ENCODE measurements around the gene NDUFS1. TPM values are rescaled to one million over a fixed set of nuclear protein-coding genes. Genes with fewer than 3 reads are reported as not detected.

The NDUFS1 gene
- total RNA-seq, 1 experiment from 2014 or later: 102 TPM

- Histone ChIP-seq H2BK15ac (ENCODE audit: low read depth, low read length) (no peak within 1 kb of the TSS), H3K27ac (ENCODE audit: insufficient read length, low read depth, low read length) (peak within 1 kb of the TSS; percentile 98), H3K9me3 (ENCODE audit: control insufficient read depth, low read depth, low read length) (no peaks in the 10 kb centered on the region), H2BK20ac (ENCODE audit: low read depth, low read length, poor library complexity, severe bottlenecking) (no peak within 1 kb of the TSS), H3K4ac (ENCODE audit: low read depth, low read length) (no peak within 1 kb of the TSS), H3K14ac (ENCODE audit: insufficient read depth, low read length) (peak within 1 kb of the TSS; percentile 81), H2BK12ac (ENCODE audit: insufficient read length, low read depth, low read length) (no peak within 1 kb of the TSS), H2AFZ (ENCODE audit: low read length) (no peak within 1 kb of the TSS), H3K4me2 (ENCODE audit: insufficient read depth, insufficient read length, low read length) (peak within 1 kb of the TSS; percentile 91), H3K9ac (ENCODE audit: extremely low read depth, insufficient read length, low read length) (peak within 1 kb of the TSS; percentile 94), H4K5ac (ENCODE audit: insufficient read length, low read depth, low read length) (no peak within 1 kb of the TSS), H3K79me1 (ENCODE audit: insufficient read depth, low read depth, low read length, poor library complexity, severe bottlenecking) (no peaks in the 10 kb centered on the region), H3T11ph (ENCODE audit: low read length) (no peak within 1 kb of the TSS), H4K91ac (ENCODE audit: insufficient read length, low read depth, low read length) (no peak within 1 kb of the TSS), H2AK5ac (ENCODE audit: insufficient read length, low read length) (no peak within 1 kb of the TSS), H2BK120ac (ENCODE audit: low read depth, low read length, poor library complexity, severe bottlenecking) (no peak within 1 kb of the TSS), H3K18ac (ENCODE audit: insufficient read length, low read depth, low read length) (peak within 1 kb of the TSS; percentile 18), H4K8ac (replicated peaks; ENCODE audit: insufficient read length, low read depth, low read length) (no peak within 1 kb of the TSS), H3K23me2 (ENCODE audit: insufficient read length, low read depth, low read length, poor library complexity, severe bottlenecking) (no peaks in the 10 kb centered on the region), H3K4me1 (ENCODE audit: insufficient read depth, low read length) (peaks cover 3% of the 10 kb centered on the region; the same call in 1 of the 2 replicates), H2BK5ac (ENCODE audit: insufficient read length, low read length) (no peak within 1 kb of the TSS), H3K27me3 (ENCODE audit: insufficient read depth, low read length) (no peaks in the 10 kb centered on the region), H3K79me2 (ENCODE audit: insufficient read depth, low read length) (peaks cover 16% of the 10 kb centered on the region; the same call in 1 of the 2 replicates), H3K56ac (ENCODE audit: insufficient read length, low read depth, low read length) (no peak within 1 kb of the TSS), H3K23ac (ENCODE audit: insufficient read length, low read depth, low read length) (no peak within 1 kb of the TSS), H4K20me1 (ENCODE audit: control insufficient read depth, insufficient read depth, insufficient read length) (no peaks in the 10 kb centered on the region)
- H3K9me3 Mint-ChIP-seq: no peaks in the 10 kb centered on the region
- peaks cover 12 to 35% (median 21%) of the 10 kb centered on the region in 3 experiments; a peak in 6 of 7 replicates for H3K36me3 Mint-ChIP-seq (ENCODE audit: insufficient read depth in 1 of 3, low read depth in 3 of 3)
- H3K27ac Mint-ChIP-seq: peak within 1 kb of the TSS; percentile 99 to 100 (median 100)
- DNase-seq: peak; percentile 73
- H3K27me3 Mint-ChIP-seq (ENCODE audit: low read depth): no peaks in the 10 kb centered on the region
- no CpG with 5 or more reads among the region's 39 CpGs for WGBS (ENCODE audit: extremely low coverage, insufficient read length, low lambda C conversion rate)
- H3K4me3 Mint-ChIP-seq: peak within 1 kb of the TSS; percentile 96 to 99
- TF ChIP-seq CTCF (conservative IDR thresholded peaks at IDR 0.05): peak; percentile 61
- peaks cover 20 to 34% of the 10 kb centered on the region in 2 experiments for H3K4me1 Mint-ChIP-seq
Measured at GRCh38 chr2:206085742-206086445, 73.3 kb downstream of the NDUFS1 start, which contains the start of gene INO80D. TSS of gene INO80D (minus strand) at chr2:206086174. CDS start at chr2:206063016, 23,158 bp downstream.
